T-helper 1 cell treated with Interleukin-12 subunit alpha and Interleukin-12 subunit beta and Interleukin-4 antibody, amounts not matched to agents 30 μg/mL and 1 μg/mL, for 36 hours (primary cell): ENCODE results near the gene TSKS.
A peak's percentile ranks its signal among the peaks of the same experiment; 100 is the strongest.

Experiments used
- H3K27ac Mint-ChIP-seq: one replicate; pipeline ENCODE4 v1.8.0; 2021; ENCODE audit warnings: mild to moderate bottlenecking, mixed read lengths
- H3K27me3 Mint-ChIP-seq: one replicate; pipeline ENCODE4 v1.8.0; 2021; ENCODE audit warnings: low read depth, mixed read lengths
- H3K36me3 Mint-ChIP-seq: one replicate; pipeline ENCODE4 v1.8.0; 2021; ENCODE audit warnings: low read depth, mixed read lengths
- H3K4me1 Mint-ChIP-seq: one replicate; pipeline ENCODE4 v1.8.0; 2021; ENCODE audit warnings: low read depth, mixed read lengths
- H3K4me3 Mint-ChIP-seq: one replicate; pipeline ENCODE4 v1.8.0; 2021; ENCODE audit warnings: mild to moderate bottlenecking, moderate library complexity, mixed read lengths
- H3K9me3 Mint-ChIP-seq: one replicate; pipeline ENCODE4 v1.8.0; 2021; ENCODE audit warnings: mixed read lengths

TSKS gene

GRCh38 chr19:49699364-49699763 lies 63.7 kb downstream of the TSKS start:
- Mint-ChIP-seq H3K4me3 (no peak overlapping the region), H3K27me3 (no peaks in the 10 kb centered on the region), H3K27ac (no peak overlapping the region), H3K36me3 (no peaks in the 10 kb centered on the region), H3K4me1 (no peaks in the 10 kb centered on the region), H3K9me3 (no peaks in the 10 kb centered on the region)

DNA sequence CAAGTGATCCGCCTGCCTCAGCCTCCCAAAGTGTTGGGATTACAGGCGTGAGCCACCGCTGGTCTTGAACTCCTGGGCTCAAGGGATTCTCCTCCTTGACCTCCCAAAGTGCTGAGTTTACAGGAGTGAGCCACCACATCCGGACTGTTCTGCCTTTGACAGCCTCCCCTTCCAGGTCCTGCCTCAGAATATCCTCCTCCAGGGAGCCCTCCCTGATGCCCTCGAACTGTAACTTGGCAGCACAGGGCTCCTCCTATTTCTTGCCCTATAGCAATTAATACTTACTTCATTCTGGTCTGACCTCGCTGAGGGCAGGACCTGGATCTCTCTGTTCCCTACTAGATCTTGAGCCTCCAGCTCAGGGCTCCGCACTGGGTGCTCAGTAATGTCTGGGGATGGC lies 66.2 kb downstream of the TSKS start:
- Mint-ChIP-seq H3K9me3 (no peaks in the 10 kb centered on the region), H3K4me3 (no peak overlapping the region), H3K27ac (no peak overlapping the region), H3K4me1 (no peaks in the 10 kb centered on the region), H3K27me3 (peaks cover 4% of the 10 kb centered on the region), H3K36me3 (no peaks in the 10 kb centered on the region)

DNA sequence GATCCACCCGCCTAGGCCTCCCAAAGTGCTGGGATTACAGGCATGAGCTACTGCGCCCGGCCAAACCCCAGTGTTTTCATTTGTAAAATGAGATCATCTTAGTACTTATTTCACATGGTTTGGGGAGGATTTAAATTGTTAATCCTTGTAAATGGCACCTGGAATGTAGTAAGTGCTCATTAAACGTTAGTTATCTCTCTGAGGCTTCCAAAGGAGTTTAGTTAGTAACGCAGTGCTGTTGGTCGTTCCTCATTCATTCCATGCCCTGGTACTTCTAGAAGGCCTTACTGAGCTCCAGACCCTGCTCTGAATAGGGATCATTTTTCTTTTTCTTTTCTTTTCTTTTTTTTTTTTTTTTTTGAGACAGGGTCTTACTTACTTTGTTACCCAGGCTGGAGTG lies 67.0 kb downstream of the TSKS start:
- Mint-ChIP-seq H3K27ac (no peak overlapping the region), H3K4me1 (peaks cover 3% of the 10 kb centered on the region), H3K4me3 (no peak overlapping the region), H3K9me3 (no peaks in the 10 kb centered on the region), H3K27me3 (peaks cover 4% of the 10 kb centered on the region), H3K36me3 (no peaks in the 10 kb centered on the region)

DNA sequence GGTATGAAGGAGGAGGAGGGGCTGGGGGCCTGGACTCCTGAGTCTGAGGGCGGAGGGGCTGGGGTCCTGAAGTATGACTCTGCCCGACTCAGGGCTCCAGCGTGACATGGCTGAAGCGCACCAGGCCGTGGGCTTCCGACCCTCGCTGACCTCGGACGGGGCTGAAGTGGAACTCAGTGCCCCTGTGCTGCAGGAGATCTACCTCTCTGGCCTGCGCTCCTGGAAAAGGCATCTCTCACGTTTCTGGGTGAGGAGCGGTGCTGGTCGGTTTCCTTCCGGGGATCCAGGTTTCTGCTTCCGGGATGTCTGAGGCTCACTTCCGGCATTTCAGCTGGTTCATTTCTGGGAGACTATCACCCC lies 71.0 kb downstream of the TSKS start:
- peaks cover 10% of the 10 kb centered on the region for H3K36me3 Mint-ChIP-seq
- H3K4me1 Mint-ChIP-seq: peaks cover 18% of the 10 kb centered on the region
- no peaks in the 10 kb centered on the region for H3K9me3 Mint-ChIP-seq
- H3K27ac Mint-ChIP-seq: no peak overlapping the region
- no peak overlapping the region for H3K4me3 Mint-ChIP-seq
- H3K27me3 Mint-ChIP-seq: peaks cover 12% of the 10 kb centered on the region

DNA sequence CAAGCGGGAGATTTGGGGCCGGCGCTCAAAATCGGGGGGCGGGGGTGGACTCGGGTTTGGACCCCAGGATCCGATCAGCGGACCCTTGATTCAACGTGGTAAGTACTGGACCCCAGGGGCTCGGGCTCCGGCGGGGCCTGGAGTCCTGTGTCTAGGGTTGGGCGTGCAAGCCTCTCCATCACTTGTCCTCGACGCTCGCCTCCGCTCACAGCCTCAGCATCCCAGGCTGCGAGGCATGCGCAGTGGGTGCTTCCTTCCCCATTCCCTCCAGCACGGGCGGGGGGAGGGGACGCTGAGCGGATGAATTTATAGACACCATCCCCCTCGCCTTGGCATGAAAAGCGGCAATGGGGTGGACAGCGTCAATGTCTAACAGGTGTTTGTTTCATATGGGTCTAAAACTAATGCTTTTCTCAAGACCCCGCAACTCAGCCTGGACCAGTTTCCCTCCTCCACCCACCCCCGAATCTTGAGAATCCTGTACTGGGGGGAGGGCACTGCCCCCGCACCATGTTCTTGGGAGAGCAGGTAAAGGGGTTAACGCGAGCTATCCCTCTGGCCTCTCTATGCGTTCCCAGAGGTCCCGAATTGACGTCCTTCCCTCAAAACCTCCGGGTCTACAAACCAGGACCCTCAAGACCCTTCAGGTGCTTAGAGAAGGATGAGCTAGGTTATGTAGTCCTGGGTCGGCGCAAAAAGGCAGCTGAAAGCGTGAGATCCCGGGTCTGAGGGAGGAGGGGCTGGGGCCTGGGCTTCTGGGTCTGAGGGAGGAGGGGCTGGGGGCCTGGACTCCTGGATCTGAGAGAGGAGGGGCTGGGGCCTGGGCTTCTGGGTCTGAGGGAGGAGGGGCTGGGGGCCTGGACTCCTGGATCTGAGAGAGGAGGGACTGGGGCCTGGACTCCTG lies 71.6 kb downstream of the TSKS start:
- Mint-ChIP-seq H3K4me3 (peak overlapping the region; percentile 93), H3K27ac (peak overlapping the region; percentile 47), H3K9me3 (no peaks in the 10 kb centered on the region), H3K4me1 (peaks cover 18% of the 10 kb centered on the region), H3K27me3 (peaks cover 12% of the 10 kb centered on the region), H3K36me3 (peaks cover 10% of the 10 kb centered on the region)

DNA sequence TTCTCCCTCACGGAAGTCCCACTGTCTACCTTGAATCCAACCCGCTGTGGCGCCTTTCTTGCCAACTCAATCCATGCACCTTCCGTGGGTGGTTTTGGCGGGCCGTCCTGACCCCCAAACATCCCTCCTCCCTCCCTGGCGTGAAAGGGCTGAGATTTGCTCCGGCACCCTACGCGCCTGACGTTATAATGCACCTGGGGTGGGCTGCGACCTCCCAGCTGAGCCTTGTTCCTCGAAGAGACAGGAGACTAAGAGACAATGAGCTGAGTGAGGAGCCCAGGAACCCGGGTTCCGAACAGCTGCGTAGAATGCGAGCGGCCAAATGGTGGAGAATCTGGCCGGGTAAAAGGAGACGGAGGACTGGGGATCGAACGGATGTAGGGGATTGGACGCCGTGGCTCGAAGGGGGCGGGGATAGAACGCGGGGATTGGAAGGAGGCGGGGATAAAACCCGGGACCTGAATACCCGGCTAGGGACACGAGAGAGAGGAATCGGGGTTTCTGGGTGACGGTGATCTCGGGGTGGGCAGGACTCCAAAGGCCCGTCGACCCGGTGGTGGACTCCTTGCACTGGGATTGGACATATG lies 72.4 kb downstream of the TSKS start, which contains the start of gene CPT1C:
Gene CPT1C (plus strand): TSS at position 461 of the 587 bp plus-strand sequence. CDS start 1,137 bp downstream, outside the sequence.
- Mint-ChIP-seq H3K4me1 (peaks cover 18% of the 10 kb centered on the region), H3K27ac (peak within 1 kb of the TSS; percentile 47), H3K36me3 (peaks cover 12% of the 10 kb centered on the region), H3K4me3 (peak within 1 kb of the TSS; percentile 93), H3K9me3 (no peaks in the 10 kb centered on the region), H3K27me3 (peaks cover 12% of the 10 kb centered on the region)

DNA sequence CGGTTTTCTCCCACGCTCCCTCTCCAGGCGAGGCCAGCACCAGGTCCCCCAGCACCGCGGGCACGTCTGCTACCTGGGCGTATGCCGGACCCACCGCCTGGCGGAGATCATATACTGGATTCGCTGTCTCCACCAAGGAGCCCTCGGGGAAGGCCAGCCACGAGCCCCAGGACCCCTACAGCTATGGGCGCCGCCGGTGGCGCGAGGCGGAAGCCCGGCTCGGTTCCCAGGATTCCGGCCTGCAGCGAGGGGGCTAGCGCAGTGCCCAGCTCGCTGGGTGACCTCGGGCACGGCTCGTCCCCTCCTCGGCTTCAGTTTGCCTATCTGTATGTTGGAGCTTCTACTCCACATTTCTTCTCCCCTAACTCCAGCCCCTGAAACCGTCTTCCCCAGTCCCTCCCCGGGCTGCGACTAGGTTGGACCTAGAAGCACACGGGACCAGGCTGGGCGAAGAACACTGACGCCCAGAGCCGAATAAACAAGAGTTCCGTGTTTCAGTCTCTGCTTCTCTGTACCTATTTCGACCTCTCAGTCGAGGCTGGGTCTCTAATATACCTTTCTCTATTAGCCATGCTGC lies 72.9 kb downstream of the TSKS start:
- no peaks in the 10 kb centered on the region for H3K9me3 Mint-ChIP-seq
- H3K4me3 Mint-ChIP-seq: peak overlapping the region; percentile 93
- H3K27ac Mint-ChIP-seq: peak overlapping the region; percentile 41
- peaks cover 18% of the 10 kb centered on the region for H3K4me1 Mint-ChIP-seq
- H3K36me3 Mint-ChIP-seq: peaks cover 16% of the 10 kb centered on the region
- peaks cover 12% of the 10 kb centered on the region for H3K27me3 Mint-ChIP-seq
